ENCODE results near the gene KAZN. TPM values are rescaled to one million over a fixed set of nuclear protein-coding genes. Genes with fewer than 3 reads are reported as not detected.

The KAZN gene
- polyA plus RNA-seq, 1 of the 3 experiments (the other 2 are of a cell fraction) = 6.8 TPM

GRCh38 chr1:14873677-14874076 is 275.2 kb downstream of the KAZN start:
- 14% methylated on average over 4 of the region's 4 CpGs for WGBS (ENCODE audit: low lambda C conversion rate)

GRCh38 chr1:14875524-14876509 is 277.3 kb downstream of the KAZN start:
- Histone ChIP-seq H3K79me2 (ENCODE audit: insufficient read depth) (no peaks in the 10 kb centered on the region), H3K4me2 (no peak overlapping the region), H3K36me3 (replicated peaks in 1 of 2; ENCODE audit: control insufficient read depth in 1 of 2, insufficient read depth in 2 of 2, low read length in 1 of 2) (no peaks in the 10 kb centered on the region), H3K27ac (ENCODE audit: low read depth in 2 of 2, low read length in 1 of 2) (no peak overlapping the region), H3K27me3 (ENCODE audit: insufficient read depth) (no peaks in the 10 kb centered on the region), H3K9me3 (no peaks in the 10 kb centered on the region), H3K4me3 (ENCODE audit: low read depth in 2 of 2, low read length in 1 of 2) (no peak overlapping the region), H3K9me2 (no peaks in the 10 kb centered on the region), H2AFZ (ENCODE audit: low read depth) (no peak overlapping the region), H3K4me1 (ENCODE audit: control insufficient read depth in 1 of 2, insufficient read depth in 2 of 2, low read depth in 1 of 2, low read length in 1 of 2) (no peaks in the 10 kb centered on the region; a peak in 1 of 4 replicates), H4K20me1 (ENCODE audit: insufficient read depth) (no peaks in the 10 kb centered on the region), H3F3A (replicated peaks; ENCODE audit: insufficient read depth) (no peaks in the 10 kb centered on the region), H3K9ac (no peak overlapping the region)
- DNase-seq = no peak
- ChIA-PET CTCF (no interaction called here), POLR2A (no interaction called here)
- WGBS (ENCODE audit: low lambda C conversion rate) = 38% methylated on average over 11 of the region's 11 CpGs
- TF ChIP-seq CHD2 (IDR thresholded peaks at IDR 0.05; ENCODE audit: low read length, partially characterized antibody) = no peak
- no peak for TF ChIP-seq GABPA (IDR thresholded peaks at IDR 0.05; ENCODE audit: low read depth)
- no peak for TF ChIP-seq MXI1 (IDR thresholded peaks at IDR 0.05; ENCODE audit: low read depth, low read length)
- TF ChIP-seq FOXM1 (IDR thresholded peaks at IDR 0.05; ENCODE audit: low read depth) = no peak
- TF ChIP-seq SIN3A (IDR thresholded peaks at IDR 0.05; ENCODE audit: borderline replicate concordance, low read depth, low read length) = no peak
- no peak for TF ChIP-seq IRF3 (IDR thresholded peaks at IDR 0.05; ENCODE audit: low read depth, low read length)
- TF ChIP-seq ELF1 (IDR thresholded peaks at IDR 0.05) = no peak
- no peak for TF ChIP-seq RXRA (IDR thresholded peaks at IDR 0.05; ENCODE audit: borderline replicate concordance, low read depth)
- no peak for TF ChIP-seq RFX5 (IDR thresholded peaks at IDR 0.05; ENCODE audit: low read length)
- TF ChIP-seq RAD21 (IDR thresholded peaks at IDR 0.05; ENCODE audit: low read length) = no peak
- no peak for TF ChIP-seq FOSL2 (IDR thresholded peaks at IDR 0.05; ENCODE audit: borderline replicate concordance, low read depth)

More at GRCh38 chr1:14873677-14874076, 275.2 kb downstream of the KAZN start:
- DNase-seq = no peak
- H3K9ac ChIP-seq = no peak overlapping the region
- no peak overlapping the region for H3K4me3 ChIP-seq (ENCODE audit: low read depth in 2 of 2, low read length in 1 of 2)
- H3K9me3 ChIP-seq = no peaks in the 10 kb centered on the region
- H4K20me1 ChIP-seq (ENCODE audit: insufficient read depth) = no peaks in the 10 kb centered on the region
- no peaks in the 10 kb centered on the region for H3K9me2 ChIP-seq
- H2AFZ ChIP-seq (ENCODE audit: low read depth) = no peak overlapping the region
- ChIA-PET POLR2A (no interaction called here), CTCF (interaction anchor here (0.9 kb wide), 1 partner anchor 154 kb away, joined by 4 read pairs; no protein-coding TSS in a partner anchor)
- H3F3A ChIP-seq (replicated peaks; ENCODE audit: insufficient read depth) = no peaks in the 10 kb centered on the region
- TF ChIP-seq RXRA (IDR thresholded peaks at IDR 0.05; ENCODE audit: borderline replicate concordance, low read depth) (no peak), FOXJ3 (CRISPR knock-in tag; IDR thresholded peaks at IDR 0.05) (no peak), POLR2AphosphoS5 (IDR thresholded peaks at IDR 0.05; ENCODE audit: low read depth, low read length) (no peak), TAF1 (IDR thresholded peaks at IDR 0.05; ENCODE audit: borderline replicate concordance, low read depth, low read length) (no peak), FOXM1 (IDR thresholded peaks at IDR 0.05; ENCODE audit: low read depth) (no peak), SIN3A (IDR thresholded peaks at IDR 0.05; ENCODE audit: borderline replicate concordance, low read depth, low read length) (no peak), GABPA (IDR thresholded peaks at IDR 0.05; ENCODE audit: low read depth) (no peak), RCOR1 (IDR thresholded peaks at IDR 0.05; ENCODE audit: low read length) (no peak), CHD2 (IDR thresholded peaks at IDR 0.05; ENCODE audit: low read length, partially characterized antibody) (no peak), EZH2phosphoT487 (IDR thresholded peaks at IDR 0.05; ENCODE audit: borderline replicate concordance, low read depth) (no peak), USF1 (IDR thresholded peaks at IDR 0.05; ENCODE audit: borderline replicate concordance, low read depth) (no peak), NFIC (IDR thresholded peaks at IDR 0.05; ENCODE audit: borderline replicate concordance) (no peak), MXI1 (IDR thresholded peaks at IDR 0.05; ENCODE audit: low read depth, low read length) (no peak), SMC3 (IDR thresholded peaks at IDR 0.05; ENCODE audit: low read depth, low read length) (no peak), RFX5 (IDR thresholded peaks at IDR 0.05; ENCODE audit: low read length) (no peak), TEAD4 (IDR thresholded peaks at IDR 0.05; ENCODE audit: borderline replicate concordance, insufficient read depth) (no peak), YY1 (IDR thresholded peaks at IDR 0.05; ENCODE audit: low read depth) (no peak)
- TF ChIP-seq, protein P1, sequence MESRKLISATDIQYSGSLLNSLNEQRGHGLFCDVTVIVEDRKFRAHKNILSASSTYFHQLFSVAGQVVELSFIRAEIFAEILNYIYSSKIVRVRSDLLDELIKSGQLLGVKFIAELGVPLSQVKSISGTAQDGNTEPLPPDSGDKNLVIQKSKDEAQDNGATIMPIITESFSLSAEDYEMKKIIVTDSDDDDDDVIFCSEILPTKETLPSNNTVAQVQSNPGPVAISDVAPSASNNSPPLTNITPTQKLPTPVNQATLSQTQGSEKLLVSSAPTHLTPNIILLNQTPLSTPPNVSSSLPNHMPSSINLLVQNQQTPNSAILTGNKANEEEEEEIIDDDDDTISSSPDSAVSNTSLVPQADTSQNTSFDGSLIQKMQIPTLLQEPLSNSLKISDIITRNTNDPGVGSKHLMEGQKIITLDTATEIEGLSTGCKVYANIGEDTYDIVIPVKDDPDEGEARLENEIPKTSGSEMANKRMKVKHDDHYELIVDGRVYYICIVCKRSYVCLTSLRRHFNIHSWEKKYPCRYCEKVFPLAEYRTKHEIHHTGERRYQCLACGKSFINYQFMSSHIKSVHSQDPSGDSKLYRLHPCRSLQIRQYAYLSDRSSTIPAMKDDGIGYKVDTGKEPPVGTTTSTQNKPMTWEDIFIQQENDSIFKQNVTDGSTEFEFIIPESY (IDR thresholded peaks at IDR 0.05; ENCODE audit: borderline replicate concordance, low read depth) = no peak
- no peak overlapping the region for H3K4me2 ChIP-seq
- no peaks in the 10 kb centered on the region for H3K27me3 ChIP-seq (ENCODE audit: insufficient read depth)
- no peaks in the 10 kb centered on the region for H3K36me3 ChIP-seq (replicated peaks in 1 of 2; ENCODE audit: control insufficient read depth in 1 of 2, insufficient read depth in 2 of 2, low read length in 1 of 2)
- no peaks in the 10 kb centered on the region for H3K79me2 ChIP-seq (ENCODE audit: insufficient read depth)
- H3K4me1 ChIP-seq (ENCODE audit: control insufficient read depth in 1 of 2, insufficient read depth in 2 of 2, low read depth in 1 of 2, low read length in 1 of 2) = no peaks in the 10 kb centered on the region; a peak in 1 of 4 replicates
- H3K27ac ChIP-seq (ENCODE audit: low read depth in 2 of 2, low read length in 1 of 2) = no peak overlapping the region
